Mesodermal cell (in vitro differentiated cells): ENCODE measurements around the gene NR4A3.
"Not testable (repeated sequence)": the region's sequence is repeated elsewhere in the genome, so short reads cannot be mapped to it uniquely, and the experiment has no call there.

Experiments
- H3K27ac ChIP-seq: 2 replicates; pipeline ENCODE4 v1.7.0; 2013; ENCODE audit warnings: mild to moderate bottlenecking, low read depth, low read length, moderate library complexity; ENCODE audit not compliant: severe bottlenecking
- H3K36me3 ChIP-seq: 2 replicates; pipeline ENCODE4 v1.7.1; 2013; ENCODE audit warnings: mild to moderate bottlenecking, low read length, moderate library complexity; ENCODE audit not compliant: control insufficient read depth, insufficient read depth
- H3K4me1 ChIP-seq: one replicate; pipeline ENCODE4 v1.7.1; 2013; ENCODE audit warnings: mild to moderate bottlenecking, low read length; ENCODE audit not compliant: insufficient read depth, control insufficient read depth, poor library complexity, severe bottlenecking
- H3K4me3 ChIP-seq: 2 replicates; pipeline ENCODE4 v1.7.0; 2013; ENCODE audit warnings: low read length, control low read depth, mild to moderate bottlenecking; ENCODE audit not compliant: insufficient read depth, poor library complexity, severe bottlenecking; ENCODE audit errors: extremely low read depth
- H3K9me3 ChIP-seq: 2 replicates; pipeline ENCODE4 v1.7.1; 2013; ENCODE audit warnings: mild to moderate bottlenecking, low read length, moderate library complexity; ENCODE audit not compliant: control insufficient read depth
- WGBS, 2 experiments: methylation state at CpG; one replicate each; pipeline ENCODE4 v1.1.5; 2013; ENCODE audit warnings: missing lambda C conversion rate in 2 of 2; ENCODE audit not compliant: insufficient coverage in 2 of 2; 5-methylcytosine and 5-hydroxymethylcytosine counted together

NR4A3 gene

DNA sequence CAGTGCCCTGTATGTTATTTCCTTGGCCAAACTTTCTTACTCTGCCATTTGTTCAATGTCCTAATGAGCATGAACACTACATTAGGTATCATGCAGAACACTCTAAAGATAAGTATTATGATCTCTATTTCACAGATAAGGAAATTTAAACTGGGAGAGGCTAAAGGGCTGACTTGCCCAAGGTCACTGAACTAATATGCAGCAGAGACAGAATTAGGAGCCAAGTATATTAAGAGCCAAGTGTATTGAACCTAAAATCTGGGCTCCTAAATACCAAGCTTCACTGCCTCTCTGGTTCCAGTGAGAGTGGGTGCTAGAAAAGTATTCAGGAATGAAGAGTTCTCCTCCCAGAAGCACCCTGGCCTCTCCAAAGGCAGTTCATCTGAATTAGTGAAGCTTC is 13.5 kb downstream of the NR4A3 start:
- H3K4me3 ChIP-seq: no peak overlapping the region
- no peak overlapping the region for H3K27ac ChIP-seq
- no peaks in the 10 kb centered on the region for H3K36me3 ChIP-seq
- H3K4me1 ChIP-seq: no peaks in the 10 kb centered on the region
- H3K9me3 ChIP-seq: no peaks in the 10 kb centered on the region

DNA sequence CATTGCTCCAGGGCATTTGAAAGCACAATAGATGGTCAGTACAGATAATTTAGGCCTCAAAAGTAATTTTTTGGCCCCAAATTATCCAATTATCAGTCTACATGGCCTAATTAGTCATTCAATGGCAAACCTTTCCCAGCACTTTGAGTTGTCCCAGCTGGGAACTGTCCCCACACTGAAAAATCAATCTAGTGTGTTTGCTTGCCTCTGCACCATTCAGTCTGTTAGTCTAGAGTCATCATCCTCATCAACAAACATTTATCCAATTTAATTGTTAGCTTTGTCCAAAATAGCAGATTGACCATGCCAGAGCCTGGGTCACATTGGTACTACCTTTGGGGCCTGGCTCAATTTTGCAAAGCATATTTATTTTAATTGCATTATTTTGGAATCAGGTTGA is 13.9 kb downstream of the NR4A3 start:
- Histone ChIP-seq H3K27ac (no peak overlapping the region), H3K9me3 (no peaks in the 10 kb centered on the region), H3K4me1 (no peaks in the 10 kb centered on the region), H3K36me3 (no peaks in the 10 kb centered on the region), H3K4me3 (no peak overlapping the region)

DNA sequence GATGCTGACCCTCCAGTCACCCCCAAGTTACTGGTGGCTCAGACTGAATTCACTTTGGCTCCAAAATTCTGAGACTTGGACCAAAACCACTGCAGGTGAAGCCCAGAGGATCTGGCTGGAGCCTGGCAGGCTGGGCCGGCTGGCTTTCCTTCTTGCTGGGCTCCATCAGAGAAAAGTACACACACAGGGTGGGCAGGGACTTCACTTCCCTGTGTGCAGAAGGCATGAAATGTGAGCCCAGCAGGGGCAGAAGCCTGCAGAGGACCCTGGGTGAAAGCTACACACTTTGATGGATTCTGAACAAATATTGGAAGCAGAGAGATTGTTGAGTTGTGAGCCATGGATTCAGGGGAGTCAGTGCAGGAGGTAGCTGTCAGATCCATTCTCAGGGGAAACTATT is 18.4 kb downstream of the NR4A3 start:
- Histone ChIP-seq H3K36me3 (no peaks in the 10 kb centered on the region), H3K27ac (no peak overlapping the region), H3K4me1 (no peaks in the 10 kb centered on the region), H3K4me3 (no peak overlapping the region), H3K9me3 (no peaks in the 10 kb centered on the region)
- WGBS, 2 experiments: 83 to 90% methylated on average over 1 of the region's 1 CpG

DNA sequence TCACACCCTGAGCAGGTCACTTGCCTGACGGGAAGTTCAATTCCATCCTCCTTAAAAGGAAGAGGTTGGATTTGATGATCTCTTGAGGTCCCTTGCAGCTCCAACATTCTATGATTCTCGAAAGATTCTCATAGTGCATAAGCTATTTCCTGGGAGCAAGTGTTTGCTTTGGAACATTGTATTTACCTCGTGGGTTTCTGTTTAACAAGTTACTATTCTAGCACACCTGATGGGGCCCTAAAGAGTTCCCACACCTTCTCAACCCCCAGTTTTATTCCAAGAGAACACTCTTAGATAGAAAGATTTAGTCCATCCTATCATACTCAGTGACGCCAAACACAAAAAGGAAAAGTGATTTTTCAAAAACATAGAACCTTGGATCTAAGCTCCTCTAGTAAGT is 23.4 kb downstream of the NR4A3 start:
- Histone ChIP-seq H3K4me3 (no peak overlapping the region), H3K9me3 (no peaks in the 10 kb centered on the region), H3K36me3 (no peaks in the 10 kb centered on the region), H3K27ac (no peak overlapping the region), H3K4me1 (no peaks in the 10 kb centered on the region)
- 100% methylated on average over 1 to 3 of the region's 4 CpGs for WGBS, 2 experiments

DNA sequence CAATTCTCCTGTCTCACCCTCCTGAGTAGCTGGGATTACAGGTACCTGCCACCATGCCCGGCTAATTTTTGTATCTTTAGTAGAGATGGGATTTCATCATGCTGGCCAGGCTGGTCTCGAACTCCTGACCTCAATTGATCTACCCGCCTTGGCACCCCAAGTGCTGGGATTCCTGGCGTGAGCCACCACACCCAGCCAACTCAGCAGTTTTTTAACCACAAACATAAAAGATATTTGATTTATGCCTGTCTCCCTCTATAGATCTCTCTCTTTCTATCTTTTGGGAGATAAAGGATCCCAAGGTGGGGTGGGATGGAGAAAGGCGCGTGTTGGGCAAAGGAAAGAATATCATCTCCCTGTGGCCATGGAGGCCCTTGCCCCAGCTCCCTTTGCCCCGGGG is 26.8 kb downstream of the NR4A3 start:
- 94% methylated on average over 4 of the region's 7 CpGs; no CpG with 5 or more reads in 1 of the 2 experiments for WGBS, 2 experiments
- Histone ChIP-seq H3K36me3 (peaks cover 3% of the 10 kb centered on the region), H3K9me3 (no peaks in the 10 kb centered on the region), H3K27ac (no peak overlapping the region), H3K4me1 (no peaks in the 10 kb centered on the region), H3K4me3 (no peak overlapping the region)

DNA sequence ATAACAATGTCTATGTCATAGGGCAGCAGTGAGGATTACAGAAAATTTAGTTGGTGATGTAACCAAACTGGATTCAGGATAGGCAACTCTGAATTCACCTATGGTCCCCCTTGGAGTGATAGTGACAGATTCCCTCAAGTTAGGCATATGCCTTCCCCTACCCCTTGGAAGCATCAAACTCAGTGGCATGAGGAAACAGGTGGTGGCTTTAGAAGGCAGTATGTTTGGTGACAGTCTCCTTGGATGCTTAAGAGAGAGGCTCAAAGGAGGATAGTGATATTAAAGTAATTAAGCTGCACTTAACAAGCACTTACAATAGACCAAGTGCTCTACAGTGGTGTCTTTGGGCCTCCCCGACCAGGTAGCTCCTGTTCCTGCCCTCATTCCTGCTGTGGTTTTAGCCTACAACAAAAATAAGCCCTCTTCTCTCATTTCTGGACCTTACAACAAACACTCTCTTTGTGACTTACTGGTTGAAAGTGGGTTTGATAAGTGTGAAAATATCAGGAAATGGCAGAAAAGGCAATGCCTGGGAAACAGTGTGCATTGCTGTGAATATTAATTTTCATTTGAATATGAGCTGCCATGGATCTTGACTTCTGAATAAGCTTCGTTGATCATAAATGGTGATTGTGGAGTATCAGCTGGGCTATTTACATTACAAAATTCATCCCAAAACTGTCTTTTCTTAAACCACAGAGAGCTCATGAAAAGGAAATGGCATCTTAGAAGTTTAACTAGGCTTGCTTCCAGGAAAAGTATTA is 29.2 kb downstream of the NR4A3 start:
- H3K4me1 ChIP-seq: no peaks in the 10 kb centered on the region
- H3K4me3 ChIP-seq: no peak overlapping the region
- H3K36me3 ChIP-seq: peaks cover 3% of the 10 kb centered on the region
- no peak overlapping the region for H3K27ac ChIP-seq
- no peaks in the 10 kb centered on the region for H3K9me3 ChIP-seq
- 67 to 100% methylated on average over 1 of the region's 2 CpGs for WGBS, 2 experiments

DNA sequence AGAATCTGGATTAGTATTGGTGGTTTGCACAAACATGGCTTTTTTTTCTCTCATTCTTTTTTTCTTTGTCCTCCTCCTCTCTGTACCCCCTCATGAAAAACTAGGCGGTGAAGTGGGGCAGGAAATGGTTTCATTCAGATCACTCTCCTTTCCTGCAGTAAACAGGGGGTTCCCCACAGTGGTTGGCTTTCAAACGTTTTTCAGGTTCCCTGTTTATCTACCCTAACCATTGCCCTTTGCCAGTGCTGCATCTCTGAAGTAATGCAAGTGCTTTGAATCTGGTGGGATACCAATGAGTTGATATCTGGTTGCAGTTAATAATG is 29.8 kb downstream of the NR4A3 start:
- H3K36me3 ChIP-seq: peaks cover 3% of the 10 kb centered on the region
- no peaks in the 10 kb centered on the region for H3K4me1 ChIP-seq
- H3K27ac ChIP-seq: no peak overlapping the region
- no peaks in the 10 kb centered on the region for H3K9me3 ChIP-seq
- no CpG with 5 or more reads among the region's 2 CpGs for WGBS, 2 experiments
- no peak overlapping the region for H3K4me3 ChIP-seq

DNA sequence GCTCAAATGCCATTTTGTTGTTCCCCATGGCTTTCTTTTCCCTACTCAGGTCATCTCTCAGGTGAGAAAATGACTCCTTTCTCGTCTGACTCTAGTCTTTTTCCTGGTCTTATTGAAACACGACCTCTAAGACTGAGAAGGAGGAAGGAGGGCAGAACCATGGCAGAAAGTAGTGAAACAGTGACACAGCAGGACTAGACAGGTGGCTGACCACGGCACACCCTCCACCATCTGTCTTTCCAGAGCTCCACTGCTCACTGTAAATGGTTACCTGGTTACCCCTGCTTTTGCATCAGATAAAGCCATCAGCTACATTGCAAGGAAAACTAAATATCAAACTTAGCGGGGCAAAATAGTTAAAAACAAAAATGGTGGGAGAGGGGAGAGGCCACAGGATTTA is 30.9 kb downstream of the NR4A3 start:
- no peaks in the 10 kb centered on the region for H3K9me3 ChIP-seq
- H3K4me3 ChIP-seq: no peak overlapping the region
- H3K36me3 ChIP-seq: peaks cover 3% of the 10 kb centered on the region
- WGBS, 2 experiments: 84 to 95% methylated on average over 2 to 3 of the region's 4 CpGs
- no peak overlapping the region for H3K27ac ChIP-seq
- no peaks in the 10 kb centered on the region for H3K4me1 ChIP-seq

DNA sequence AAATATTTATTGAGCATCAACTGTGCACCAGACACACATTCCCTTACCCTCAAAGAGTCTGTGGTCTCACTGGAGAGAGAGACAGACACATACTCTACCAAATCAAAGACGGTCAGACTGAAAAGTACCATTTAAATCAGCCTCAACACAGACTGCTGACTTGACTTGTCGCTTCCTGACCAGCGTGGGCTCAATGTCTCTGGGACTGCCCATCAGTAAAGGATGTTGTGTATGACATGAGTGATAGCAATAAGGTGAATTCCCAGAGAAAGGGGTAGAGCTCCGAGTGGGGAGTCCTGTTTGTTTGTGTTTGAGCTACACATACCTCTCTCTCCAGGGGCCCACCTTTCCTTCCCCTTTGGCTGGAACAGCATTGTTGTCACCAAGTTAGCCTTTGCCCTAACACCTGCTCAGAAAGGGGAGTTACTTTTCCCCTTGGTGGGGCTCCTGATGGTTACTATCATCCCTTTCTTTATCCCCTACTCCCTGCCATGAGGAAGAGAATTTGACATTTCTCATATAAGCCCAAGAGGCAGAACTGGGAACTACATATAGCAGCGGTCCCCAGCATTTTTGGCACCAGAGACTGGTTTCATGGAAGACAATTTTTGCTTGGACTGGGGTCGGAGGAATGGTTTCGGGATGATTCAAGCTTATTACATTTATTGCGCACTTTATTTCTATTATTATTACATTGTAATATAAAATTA is 33.9 kb downstream of the NR4A3 start:
- peaks cover 3% of the 10 kb centered on the region for H3K4me1 ChIP-seq
- WGBS, 2 experiments: 71 to 93% methylated on average over 1 to 5 of the region's 8 CpGs
- H3K4me3 ChIP-seq: no peak overlapping the region
- no peaks in the 10 kb centered on the region for H3K9me3 ChIP-seq
- peaks cover 3% of the 10 kb centered on the region for H3K36me3 ChIP-seq
- no peak overlapping the region for H3K27ac ChIP-seq

DNA sequence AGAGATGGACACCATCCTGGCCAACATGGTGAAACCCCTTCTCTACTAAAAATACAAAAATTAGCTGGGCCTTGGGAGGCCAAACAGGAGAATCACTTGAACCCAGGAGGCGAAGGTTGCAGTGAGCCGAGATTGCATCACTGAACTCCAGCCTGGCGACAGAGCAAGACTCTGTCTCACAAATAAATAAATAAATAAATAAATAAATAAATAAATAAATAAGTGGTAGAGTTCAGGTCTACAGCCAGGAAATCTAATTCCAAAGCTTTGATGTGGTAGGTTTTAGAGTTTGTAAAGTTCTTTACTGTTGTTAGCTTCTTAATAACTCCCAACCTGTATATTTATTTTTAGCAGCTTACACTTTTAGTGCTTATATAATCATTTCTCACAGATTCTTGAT is 35.9 kb downstream of the NR4A3 start:
- H3K36me3 ChIP-seq, H3K4me3 ChIP-seq, H3K27ac ChIP-seq, H3K4me1 ChIP-seq, H3K9me3 ChIP-seq: not testable (repeated sequence)
- no CpG with 5 or more reads among the region's 3 CpGs for WGBS, 2 experiments

DNA sequence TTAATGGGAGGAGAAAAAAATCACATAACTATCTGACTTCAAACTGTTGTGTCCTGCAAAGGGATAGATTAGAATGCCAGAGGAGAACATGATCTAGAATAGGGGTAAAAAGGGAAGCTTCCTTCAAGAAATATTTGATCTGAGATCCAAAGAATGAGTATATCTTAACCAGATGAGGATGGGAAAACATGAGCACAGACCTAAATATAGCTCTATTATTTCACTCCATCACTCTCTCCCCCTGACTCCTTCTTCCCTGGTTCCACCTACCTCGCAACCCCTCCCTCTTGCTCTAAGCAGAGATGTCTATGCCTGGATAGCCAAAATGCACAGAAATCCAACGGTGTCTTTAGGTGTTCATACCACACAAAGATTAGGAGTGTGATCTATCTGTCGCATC is 36.4 kb downstream of the NR4A3 start:
- no peak overlapping the region for H3K27ac ChIP-seq
- 100% methylated on average over 3 of the region's 3 CpGs for WGBS, 2 experiments
- H3K9me3 ChIP-seq: no peaks in the 10 kb centered on the region
- no peaks in the 10 kb centered on the region for H3K36me3 ChIP-seq
- peaks cover 3% of the 10 kb centered on the region for H3K4me1 ChIP-seq
- H3K4me3 ChIP-seq: no peak overlapping the region
